ENCODE data around the gene ELF4. TPM values are rescaled to one million over a fixed set of nuclear protein-coding genes. Genes with fewer than 3 reads are reported as not detected.
"Not testable (repeated sequence)": the region's sequence is repeated elsewhere in the genome, so short reads cannot be mapped to it uniquely, and the experiment has no call there.

ELF4 gene
- total and polyA plus RNA-seq, 2 donors from 2014 or later, result 2.6 to 18.0 TPM

DNA sequence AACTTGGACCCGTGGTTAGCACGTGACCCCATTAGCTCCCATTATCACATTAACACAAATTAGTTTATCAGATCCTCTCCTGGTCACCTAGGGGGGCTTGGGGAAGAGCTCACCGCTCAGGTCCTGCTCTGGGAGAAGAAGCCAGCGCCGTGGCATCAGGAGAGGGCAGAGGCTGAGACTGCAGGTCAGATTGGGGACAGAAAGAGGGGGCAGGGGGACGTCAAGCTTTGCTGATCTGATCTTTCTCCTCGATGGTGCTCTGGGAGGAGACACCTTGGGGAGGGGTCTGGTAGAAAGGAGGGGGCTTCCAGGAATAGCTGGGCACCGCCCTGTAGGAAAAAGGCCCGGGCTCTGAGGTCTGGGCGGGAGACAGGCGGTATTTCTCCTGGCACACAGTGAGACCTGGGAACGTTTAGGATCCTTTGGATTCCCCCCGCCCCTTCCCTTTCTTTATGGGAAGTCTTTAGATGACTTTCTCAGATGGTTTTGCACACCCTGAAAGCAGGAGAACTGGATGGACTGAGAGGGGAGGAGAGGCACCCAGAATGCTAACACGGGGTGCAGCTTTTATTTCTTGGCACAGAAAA, 9.1 kb upstream of the ELF4 start:
- H3K4me3 ChIP-seq (ENCODE audit: low read length in 3 of 3), result no peak overlapping the region
- no peaks in the 10 kb centered on the region for H3K4me1 ChIP-seq (ENCODE audit: control insufficient read depth in 2 of 3, insufficient read depth in 2 of 3, low read depth in 1 of 3, low read length in 3 of 3)
- FAIRE-seq, result no peak
- H3K9me3 ChIP-seq (ENCODE audit: control insufficient read depth in 2 of 3, insufficient read depth in 1 of 3, low read length in 3 of 3), result no peaks in the 10 kb centered on the region
- intact Hi-C loops (cut with DNase I), result no loop called here
- no peak overlapping the region for H3K9ac ChIP-seq (ENCODE audit: low read length in 3 of 3)
- no peak overlapping the region for H3K27ac ChIP-seq (ENCODE audit: low read depth in 2 of 2, low read length in 2 of 2)
- H3K27me3 ChIP-seq (ENCODE audit: control insufficient read depth, insufficient read depth, low read length), result no peaks in the 10 kb centered on the region
- no peaks in the 10 kb centered on the region for H3K36me3 ChIP-seq (ENCODE audit: control insufficient read depth in 2 of 3, insufficient read depth in 3 of 3, low read length in 3 of 3)
- TF ChIP-seq, protein P1, sequence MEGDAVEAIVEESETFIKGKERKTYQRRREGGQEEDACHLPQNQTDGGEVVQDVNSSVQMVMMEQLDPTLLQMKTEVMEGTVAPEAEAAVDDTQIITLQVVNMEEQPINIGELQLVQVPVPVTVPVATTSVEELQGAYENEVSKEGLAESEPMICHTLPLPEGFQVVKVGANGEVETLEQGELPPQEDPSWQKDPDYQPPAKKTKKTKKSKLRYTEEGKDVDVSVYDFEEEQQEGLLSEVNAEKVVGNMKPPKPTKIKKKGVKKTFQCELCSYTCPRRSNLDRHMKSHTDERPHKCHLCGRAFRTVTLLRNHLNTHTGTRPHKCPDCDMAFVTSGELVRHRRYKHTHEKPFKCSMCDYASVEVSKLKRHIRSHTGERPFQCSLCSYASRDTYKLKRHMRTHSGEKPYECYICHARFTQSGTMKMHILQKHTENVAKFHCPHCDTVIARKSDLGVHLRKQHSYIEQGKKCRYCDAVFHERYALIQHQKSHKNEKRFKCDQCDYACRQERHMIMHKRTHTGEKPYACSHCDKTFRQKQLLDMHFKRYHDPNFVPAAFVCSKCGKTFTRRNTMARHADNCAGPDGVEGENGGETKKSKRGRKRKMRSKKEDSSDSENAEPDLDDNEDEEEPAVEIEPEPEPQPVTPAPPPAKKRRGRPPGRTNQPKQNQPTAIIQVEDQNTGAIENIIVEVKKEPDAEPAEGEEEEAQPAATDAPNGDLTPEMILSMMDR (IDR thresholded peaks at IDR 0.05; ENCODE audit: borderline replicate concordance, extremely low read depth, insufficient read depth), result no peak
- DNase-seq, result no peak

DNA sequence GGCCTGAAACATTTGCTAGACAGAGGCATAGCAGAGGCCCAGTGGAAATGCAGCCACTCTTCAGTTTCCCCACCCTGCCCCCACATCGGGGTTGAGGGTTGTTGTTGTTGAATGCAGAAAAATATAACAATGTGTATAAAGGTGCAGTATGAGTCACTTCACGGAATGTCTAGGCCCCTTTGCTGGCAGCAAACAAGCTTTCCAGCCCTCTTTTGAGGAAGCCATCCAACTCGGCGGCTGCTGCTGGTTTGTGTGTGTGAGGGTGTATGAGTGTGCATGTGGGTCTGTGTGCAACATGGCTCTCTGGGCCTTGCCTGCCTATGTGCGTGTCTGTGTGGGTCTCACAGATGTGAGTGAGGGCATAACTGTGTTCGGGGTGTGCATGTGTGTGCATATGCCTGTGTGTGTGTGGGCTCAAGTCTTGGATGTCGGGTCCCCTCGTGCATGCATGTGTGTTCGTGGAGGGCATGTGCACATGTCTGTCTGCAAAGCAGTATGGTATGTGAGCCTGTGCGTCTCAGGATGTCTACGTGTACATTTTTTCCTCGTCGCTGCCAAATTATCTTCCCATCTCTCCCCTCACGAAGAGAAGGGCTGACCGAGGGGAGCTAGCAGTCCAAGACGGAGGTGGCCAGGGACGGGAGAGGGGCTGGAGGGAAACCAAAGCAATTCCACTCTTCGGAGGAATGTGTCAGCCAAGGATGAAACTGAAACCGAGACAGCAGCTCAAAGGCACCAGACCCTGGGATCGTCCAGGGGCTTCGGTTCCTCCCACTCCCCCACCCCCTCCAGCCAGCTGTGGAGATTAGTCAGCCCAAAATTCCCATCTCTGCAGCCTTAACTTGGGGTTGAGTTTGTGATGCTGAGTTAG, 8.4 kb upstream of the ELF4 start:
- no peaks in the 10 kb centered on the region for H3K4me1 ChIP-seq (ENCODE audit: control insufficient read depth in 2 of 3, insufficient read depth in 2 of 3, low read depth in 1 of 3, low read length in 3 of 3)
- H3K9ac ChIP-seq (ENCODE audit: low read length in 3 of 3), result no peak overlapping the region
- TF ChIP-seq, protein P1 (IDR thresholded peaks at IDR 0.05; ENCODE audit: borderline replicate concordance, extremely low read depth, insufficient read depth), result no peak
- no peak overlapping the region for H3K4me3 ChIP-seq (ENCODE audit: low read length in 3 of 3)
- intact Hi-C loops (cut with DNase I), result no loop called here
- FAIRE-seq, result no peak
- H3K36me3 ChIP-seq (ENCODE audit: control insufficient read depth in 2 of 3, insufficient read depth in 3 of 3, low read length in 3 of 3), result no peaks in the 10 kb centered on the region
- DNase-seq, result peak in 3 of 5 donors; percentile 42 to 66 (median 49)
- H3K9me3 ChIP-seq (ENCODE audit: control insufficient read depth in 2 of 3, insufficient read depth in 1 of 3, low read length in 3 of 3), result no peaks in the 10 kb centered on the region
- H3K27ac ChIP-seq (ENCODE audit: low read depth in 2 of 2, low read length in 2 of 2), result no peak overlapping the region
- no peaks in the 10 kb centered on the region for H3K27me3 ChIP-seq (ENCODE audit: control insufficient read depth, insufficient read depth, low read length)

DNA sequence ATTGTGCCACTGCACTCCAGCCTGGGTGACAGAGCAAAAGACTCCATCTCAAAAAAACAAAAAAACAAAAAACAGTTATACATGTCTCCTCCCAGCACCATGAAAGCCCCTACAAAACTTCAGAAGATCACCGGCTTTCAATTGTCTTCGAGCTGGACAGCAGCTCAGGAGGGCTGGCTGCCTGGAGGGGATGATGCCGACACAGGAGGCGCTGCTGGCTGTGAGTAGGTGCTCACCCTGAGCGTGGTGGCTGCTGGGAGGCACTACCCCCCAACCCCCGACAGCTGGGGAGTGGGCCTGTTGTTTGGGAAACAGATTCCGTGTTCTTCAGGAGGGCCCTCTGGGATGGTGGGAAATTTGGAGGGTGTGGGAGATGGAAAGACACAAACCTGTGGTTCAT, 6.9 kb upstream of the ELF4 start:
- intact Hi-C loops (cut with DNase I), result no loop called here
- H3K9ac ChIP-seq (ENCODE audit: low read length in 3 of 3), result no peak overlapping the region
- no peaks in the 10 kb centered on the region for H3K9me3 ChIP-seq (ENCODE audit: control insufficient read depth in 2 of 3, insufficient read depth in 1 of 3, low read length in 3 of 3)
- H3K4me3 ChIP-seq (ENCODE audit: low read length in 3 of 3), result no peak overlapping the region
- H3K27me3 ChIP-seq (ENCODE audit: control insufficient read depth, insufficient read depth, low read length), result no peaks in the 10 kb centered on the region
- H3K36me3 ChIP-seq (ENCODE audit: control insufficient read depth in 2 of 3, insufficient read depth in 3 of 3, low read length in 3 of 3), result no peaks in the 10 kb centered on the region
- DNase-seq (no peak), FAIRE-seq (no peak)
- H3K27ac ChIP-seq (ENCODE audit: low read depth in 2 of 2, low read length in 2 of 2), result no peak overlapping the region
- H3K4me1 ChIP-seq (ENCODE audit: control insufficient read depth in 2 of 3, insufficient read depth in 2 of 3, low read depth in 1 of 3, low read length in 3 of 3), result no peaks in the 10 kb centered on the region
- TF ChIP-seq, protein P1 (IDR thresholded peaks at IDR 0.05; ENCODE audit: borderline replicate concordance, extremely low read depth, insufficient read depth), result no peak

GRCh38 chrX:130115119-130115885, 5.0 kb upstream of the ELF4 start:
- H3K9ac ChIP-seq (ENCODE audit: low read length in 3 of 3); H3K4me1 ChIP-seq (ENCODE audit: control insufficient read depth in 2 of 3, insufficient read depth in 2 of 3, low read depth in 1 of 3, low read length in 3 of 3); H3K9me3 ChIP-seq (ENCODE audit: control insufficient read depth in 2 of 3, insufficient read depth in 1 of 3, low read length in 3 of 3); H3K27me3 ChIP-seq (ENCODE audit: control insufficient read depth, insufficient read depth, low read length); H3K36me3 ChIP-seq (ENCODE audit: control insufficient read depth in 2 of 3, insufficient read depth in 3 of 3, low read length in 3 of 3); FAIRE-seq; DNase-seq; intact Hi-C loops (cut with DNase I); H3K4me3 ChIP-seq (ENCODE audit: low read length in 3 of 3); H3K27ac ChIP-seq (ENCODE audit: low read depth in 2 of 2, low read length in 2 of 2): not testable (repeated sequence)
